HCT116 (cell line): ENCODE measurements around the gene MUC5B. TPM values are rescaled to one million over a fixed set of nuclear protein-coding genes. Genes with fewer than 3 reads are reported as not detected.

ENCODE experiments used
- ATAC-seq: fragments of 200-7000 bp; cut with Tn5 transposase; 2 replicates; pipeline ENCODE4 v1.9.1; 2020; ENCODE audit warnings: mild to moderate bottlenecking, moderate library complexity
- BruUV-seq: library from RNA; stranded (reverse); fragments of 400-500 nt; replicated peaks from 2 replicates; lab custom pipeline; 2021; lab: Mats Ljungman, UMichigan
- CTCF ChIA-PET: fragments of 300-600 bp; sonication (Branson Sonifier 250); formaldehyde crosslinking; loops from one replicate; lab custom pipeline; 2021; ENCODE audit warnings: antibody characterized with exemption; lab: Charles Lee
- POLR2A ChIA-PET: fragments of 300-600, 350-600 bp; sonication (Branson Sonifier 250); formaldehyde crosslinking; loops from one replicate; lab custom pipeline; 2021; ENCODE audit warnings: antibody characterized with exemption; lab: Charles Lee
- RAD21 ChIA-PET, 2 experiments: fragments of 300-600 bp; sonication (Branson Sonifier 250); formaldehyde crosslinking; loops; one replicate each; lab custom pipeline; 2023; ENCODE audit warnings: low total read pairs in 2 of 2; ENCODE audit not compliant: uncharacterized antibody in 2 of 2, unreplicated experiment in 2 of 2, low non-redundant PET in 1 of 2; lab: Charles Lee
- DNase-seq: peaks from one replicate; pipeline ENCODE4 v3.0.0-alpha.2; 2010; ENCODE audit warnings: low read depth, low spot score
- H2AFZ ChIP-seq: fragments of 200-600 bp; shearing (Covaris generic), sonication (generic); 2 replicates; pipeline ENCODE4 v1.6.1; 2017; ENCODE audit warnings: low read depth, mixed run types, mixed read lengths, antibody characterized with exemption, low read length; ENCODE audit not compliant: poor library complexity, severe bottlenecking
- H3K27ac ChIP-seq: 2 replicates; pipeline ENCODE4 v1.5.1; 2012; ENCODE audit warnings: low read depth, low read length
- H3K27me3 ChIP-seq: fragments of 200-600 bp; sonication (generic); 2 replicates; pipeline ENCODE4 v1.6.1; 2016; ENCODE audit warnings: mixed run types, low read length, mixed read lengths; ENCODE audit not compliant: insufficient read depth
- H3K36me3 ChIP-seq, 2 experiments: fragments of 200-500 bp in 1 of 2; fragments of 200-600 bp in 1 of 2; sonication (Bioruptor generic) in 1 of 2; sonication (generic) in 1 of 2; 2 replicates each; pipeline versions ENCODE4 v1.5.1 to v1.6.1; 2014 to 2016; ENCODE audit warnings: low read length in 2 of 2, inconsistent platforms in 1 of 2, mixed read lengths in 1 of 2, mixed run types in 1 of 2; ENCODE audit not compliant: insufficient read depth in 2 of 2, control insufficient read depth in 1 of 2
- H3K4me1 ChIP-seq, 2 experiments: fragments of 200-600 bp in 1 of 2; sonication (generic) in 1 of 2; 2 replicates each; pipeline versions ENCODE4 v1.5.1 to v1.6.1; 2012 to 2017; ENCODE audit warnings: low read length in 2 of 2, inconsistent platforms in 1 of 2, mild to moderate bottlenecking in 1 of 2, mixed read lengths in 1 of 2, mixed run types in 1 of 2, moderate library complexity in 1 of 2; ENCODE audit not compliant: insufficient read depth in 2 of 2, control insufficient read depth in 1 of 2
- H3K4me2 ChIP-seq: fragments of 200-600 bp; sonication (generic); 2 replicates; pipeline ENCODE4 v1.6.1; 2017; ENCODE audit warnings: mixed run types, low read length, mixed read lengths
- H3K4me3 ChIP-seq, 2 experiments: fragments of 200-600 bp in 1 of 2; sonication (generic) in 1 of 2; replicated peaks in 1 of 2; 2 replicates each; pipeline ENCODE4 v1.5.1; 2011 to 2016; ENCODE audit warnings: low read length in 2 of 2, control low read depth in 1 of 2, low read depth in 1 of 2, mild to moderate bottlenecking in 1 of 2, mixed read lengths in 1 of 2, mixed run types in 1 of 2
- H3K79me2 ChIP-seq: fragments of 200-600 bp; sonication (generic); 2 replicates; pipeline ENCODE4 v1.6.1; 2017; ENCODE audit warnings: mild to moderate bottlenecking, mixed run types, low read length, moderate library complexity, mixed read lengths; ENCODE audit not compliant: insufficient read depth
- H3K9ac ChIP-seq: fragments of 200-600 bp; sonication (generic); 2 replicates; pipeline ENCODE4 v1.6.1; 2016; ENCODE audit warnings: low read length, mixed read lengths
- H3K9me2 ChIP-seq: fragments of 200-600 bp; sonication (generic), shearing (Covaris generic); 2 replicates; pipeline ENCODE4 v1.6.1; 2017; ENCODE audit warnings: mixed run types, mild to moderate bottlenecking, moderate library complexity; ENCODE audit not compliant: insufficient read depth
- H3K9me3 ChIP-seq, 2 experiments: fragments of 200-500 bp in 1 of 2; fragments of 200-600 bp in 1 of 2; sonication (Bioruptor generic) in 1 of 2; sonication (generic) in 1 of 2; 2 replicates each; pipeline ENCODE4 v1.6.1; 2014 to 2017; ENCODE audit warnings: low read length in 2 of 2, mixed read lengths in 2 of 2, inconsistent platforms in 1 of 2, low read depth in 1 of 2, mild to moderate bottlenecking in 1 of 2, mixed run types in 1 of 2, moderate library complexity in 1 of 2; ENCODE audit not compliant: control insufficient read depth in 1 of 2, insufficient read depth in 1 of 2
- H4K20me1 ChIP-seq: fragments of 200-600 bp; sonication (generic), shearing (Covaris generic); 2 replicates; pipeline ENCODE4 v1.6.1; 2017; ENCODE audit warnings: mixed run types, mild to moderate bottlenecking, moderate library complexity; ENCODE audit not compliant: insufficient read depth
- ATF3 ChIP-seq: IDR thresholded peaks from 2 replicates; pipeline ENCODE4 v1.6.1; 2012
- CBX3 ChIP-seq: IDR thresholded peaks from 2 replicates; pipeline ENCODE4 v1.6.1; 2012; ENCODE audit warnings: low read depth
- CTCF ChIP-seq, 3 experiments: fragments of 200-600 bp in 1 of 3; sonication (generic) in 1 of 3; IDR thresholded peaks in 2 of 3; conservative IDR thresholded peaks in 1 of 3; 2 replicates each; pipeline ENCODE4 v1.5.1; 2012 to 2017; ENCODE audit warnings: low read depth in 2 of 3, low read length in 2 of 3, antibody characterized with exemption in 1 of 3, borderline replicate concordance in 1 of 3, control low read depth in 1 of 3, mild to moderate bottlenecking in 1 of 3, mixed read lengths in 1 of 3, mixed run types in 1 of 3, moderate library complexity in 1 of 3; ENCODE audit not compliant: insufficient read depth in 1 of 3
- EGR1 ChIP-seq: IDR thresholded peaks from 2 replicates; pipeline ENCODE4 v1.6.1; 2012; ENCODE audit warnings: low read depth
- ELF1 ChIP-seq: IDR thresholded peaks from 2 replicates; pipeline ENCODE4 v1.6.1; 2012; ENCODE audit warnings: low read depth, borderline replicate concordance
- EZH2 ChIP-seq: fragments of 200-600 bp; sonication (generic); IDR thresholded peaks from 2 replicates; pipeline ENCODE4 v1.6.1; 2017; ENCODE audit warnings: antibody characterized with exemption, mixed run types
- EZH2phosphoT487 ChIP-seq: fragments of 200-600 bp; IDR thresholded peaks from 2 replicates; pipeline ENCODE4 v1.6.1; 2018; ENCODE audit warnings: antibody characterized with exemption, borderline replicate concordance
- MAX ChIP-seq: IDR thresholded peaks from 2 replicates; pipeline ENCODE4 v1.6.1; 2012
- POLR2A ChIP-seq: IDR thresholded peaks from 2 replicates; pipeline ENCODE4 v1.7.0; 2011; ENCODE audit warnings: borderline replicate concordance; ENCODE audit not compliant: insufficient read depth, insufficient read length; ENCODE audit errors: extremely low read depth
- RAD21 ChIP-seq: IDR thresholded peaks from 2 replicates; pipeline ENCODE4 v1.6.1; 2012; ENCODE audit warnings: low read depth, mild to moderate bottlenecking
- SIN3A ChIP-seq: IDR thresholded peaks from 2 replicates; pipeline ENCODE4 v1.6.1; 2012; ENCODE audit warnings: low read depth
- TCF7L2 ChIP-seq: IDR thresholded peaks from 2 replicates; pipeline ENCODE4 v1.7.0; 2011; ENCODE audit warnings: borderline replicate concordance, inconsistent platforms; ENCODE audit not compliant: insufficient read depth, insufficient read length; ENCODE audit errors: extremely low read depth
- YY1 ChIP-seq: IDR thresholded peaks from 2 replicates; pipeline ENCODE4 v1.6.1; 2011; ENCODE audit warnings: low read length, low read depth, moderate library complexity, mild to moderate bottlenecking; ENCODE audit not compliant: insufficient replicate concordance; ENCODE audit errors: extremely low read depth
- ZFX ChIP-seq: fragments of 450-650 bp; IDR thresholded peaks from 2 replicates; pipeline ENCODE4 v1.6.1; 2017
- ZNF274 ChIP-seq: fragments of 200-500 bp; sonication (Bioruptor generic); IDR thresholded peaks from 2 replicates; pipeline ENCODE4 v1.6.1; 2014; ENCODE audit warnings: mild to moderate bottlenecking, low read depth, low read length, inconsistent platforms
- intact Hi-C: fragments of 100-400 bp; cut with micrococcal nuclease; formaldehyde crosslinking; loops from 2 replicates; pipeline ENCODE4 v1.10.0; 2022
- total RNA-seq: library from RNA; stranded (reverse); gene quantifications from one replicate; pipeline ENCODE4 v1.2.1, GENCODE V29; 2021; ENCODE audit not compliant: unreplicated experiment

The MUC5B gene
- total RNA-seq, 1 experiment from 2014 or later, result 1.5 TPM

GRCh38 chr11:1285316-1285744 lies 62.5 kb downstream of the MUC5B start:
- H3K9me2 ChIP-seq, result no peaks in the 10 kb centered on the region
- H2AFZ ChIP-seq, result no peak overlapping the region
- no peaks in the 10 kb centered on the region for H3K79me2 ChIP-seq
- no peak overlapping the region for H3K9ac ChIP-seq
- ATAC-seq, result no peak
- no peaks in the 10 kb centered on the region for H4K20me1 ChIP-seq
- TF ChIP-seq YY1 (no peak), ATF3 (no peak), CTCF (IDR thresholded peaks at IDR 0.05 in 2 of 3, conservative IDR thresholded peaks at IDR 0.05 in 1 of 3; ENCODE audit: borderline replicate concordance in 1 of 3, insufficient read depth in 1 of 3, low read depth in 2 of 3, low read length in 2 of 3) (no peak), EZH2 (no peak)
- TF ChIP-seq, all 23 proteins: peak for 0
- BruUV-seq, result no TSS peak
- Histone ChIP-seq H3K27me3 (no peaks in the 10 kb centered on the region), H3K4me1 (no peaks in the 10 kb centered on the region), H3K36me3 (0 out of 4 replicates have a peak, but pooled peaks cover 0 to 6% of the 10 kb centered on the region in 2 experiments), H3K4me3 (no peak overlapping the region), H3K27ac (no peak overlapping the region), H3K9me3 (no peaks in the 10 kb centered on the region), H3K4me2 (no peak overlapping the region)
- no peak for DNase-seq
- ChIA-PET CTCF (no interaction called here), RAD21 (no interaction called here), POLR2A (no interaction called here)
- intact Hi-C loops, result no loop called here

- ATAC-seq, result no peak
- TF ChIP-seq MAX, result no peak
- TF ChIP-seq ELF1, result no peak
- TF ChIP-seq RAD21, result no peak
- no peak for TF ChIP-seq EZH2
- no peak for TF ChIP-seq ZNF274
- no peak for TF ChIP-seq ZFX
- no peak for TF ChIP-seq EZH2phosphoT487
- TF ChIP-seq CBX3, result no peak
- TF ChIP-seq TCF7L2, result no peak
- no peak for TF ChIP-seq CTCF (IDR thresholded peaks at IDR 0.05 in 2 of 3, conservative IDR thresholded peaks at IDR 0.05 in 1 of 3; ENCODE audit: borderline replicate concordance in 1 of 3, insufficient read depth in 1 of 3, low read depth in 2 of 3, low read length in 2 of 3)
- TF ChIP-seq SIN3A, result no peak
- TF ChIP-seq POLR2A, result no peak
- TF ChIP-seq EGR1, result no peak
- no TSS peak for BruUV-seq
Measured at GRCh38 chr11:1285876-1286275, 63.0 kb downstream of the MUC5B start.

More at GRCh38 chr11:1285876-1286275, 63.0 kb downstream of the MUC5B start:
- Histone ChIP-seq H3K4me3 (no peak overlapping the region), H2AFZ (no peak overlapping the region), H3K36me3 (0 out of 4 replicates have a peak, but pooled peaks cover 0 to 6% of the 10 kb centered on the region in 2 experiments), H3K27ac (no peak overlapping the region), H3K27me3 (no peaks in the 10 kb centered on the region), H3K4me2 (no peak overlapping the region), H3K4me1 (no peaks in the 10 kb centered on the region), H3K79me2 (no peaks in the 10 kb centered on the region), H3K9me2 (no peaks in the 10 kb centered on the region), H3K9ac (no peak overlapping the region), H3K9me3 (no peaks in the 10 kb centered on the region), H4K20me1 (no peaks in the 10 kb centered on the region)
- intact Hi-C loops, result no loop called here
- no peak for DNase-seq
- ChIA-PET CTCF (no interaction called here), RAD21 (no interaction called here), POLR2A (no interaction called here)
